Measurements from ENCODE around the gene GAK. TPM values are rescaled to one million over a fixed set of nuclear protein-coding genes. Genes with fewer than 3 reads are reported as not detected.

Gene GAK
- total and polyA plus RNA-seq, 4 donors: 41.8 to 78.8 (median 61.1) TPM

GRCh38 chr4:893276-893994, 38.7 kb downstream of the GAK start:
- H3K4me3 ChIP-seq (ENCODE audit: low read depth, low read length): no peak overlapping the region
- H3K27ac ChIP-seq (ENCODE audit: low read depth, low read length): no peak overlapping the region
- 94% methylated on average over 34 of the region's 41 CpGs for WGBS (ENCODE audit: insufficient coverage)
- H3K4me1 ChIP-seq (ENCODE audit: control insufficient read depth, insufficient read depth, low read length): peaks cover 4% of the 10 kb centered on the region
- peaks cover 96% of the 10 kb centered on the region for H3K36me3 ChIP-seq (ENCODE audit: control insufficient read depth, insufficient read depth, low read length)
- no peaks in the 10 kb centered on the region for H3K27me3 ChIP-seq (ENCODE audit: control insufficient read depth, insufficient read depth, low read length)
- H3K9me3 ChIP-seq (ENCODE audit: control insufficient read depth, insufficient read depth, low read length): no peaks in the 10 kb centered on the region
- DNase-seq (ENCODE audit: low read depth in 4 of 6, low spot score in 6 of 6): no peak

GRCh38 chr4:892780-893179, 39.3 kb downstream of the GAK start:
- no peak for DNase-seq (ENCODE audit: low read depth in 4 of 6, low spot score in 6 of 6)
- WGBS (ENCODE audit: insufficient coverage): 96% methylated on average over 7 of the region's 10 CpGs
- no peaks in the 10 kb centered on the region for H3K27me3 ChIP-seq (ENCODE audit: control insufficient read depth, insufficient read depth, low read length)
- H3K9me3 ChIP-seq (ENCODE audit: control insufficient read depth, insufficient read depth, low read length): no peaks in the 10 kb centered on the region
- no peak overlapping the region for H3K4me3 ChIP-seq (ENCODE audit: low read depth, low read length)
- H3K36me3 ChIP-seq (ENCODE audit: control insufficient read depth, insufficient read depth, low read length): peaks cover 96% of the 10 kb centered on the region
- H3K4me1 ChIP-seq (ENCODE audit: control insufficient read depth, insufficient read depth, low read length): peaks cover 2% of the 10 kb centered on the region
- no peak overlapping the region for H3K27ac ChIP-seq (ENCODE audit: low read depth, low read length)

- Histone ChIP-seq H3K4me1 (ENCODE audit: control insufficient read depth, insufficient read depth, low read length) (no peaks in the 10 kb centered on the region), H3K27me3 (ENCODE audit: control insufficient read depth, insufficient read depth, low read length) (no peaks in the 10 kb centered on the region), H3K27ac (ENCODE audit: low read depth, low read length) (no peak overlapping the region), H3K9me3 (ENCODE audit: control insufficient read depth, insufficient read depth, low read length) (no peaks in the 10 kb centered on the region), H3K4me3 (ENCODE audit: low read depth, low read length) (no peak overlapping the region), H3K36me3 (ENCODE audit: control insufficient read depth, insufficient read depth, low read length) (peaks cover 96% of the 10 kb centered on the region)
- no peak for DNase-seq (ENCODE audit: low read depth in 4 of 6, low spot score in 6 of 6)
- 68% methylated on average over 9 of the region's 10 CpGs for WGBS (ENCODE audit: insufficient coverage)
These were observed 40.4 kb downstream of the GAK start for GRCh38 chr4:891747-892146.

GRCh38 chr4:890036-890695, 42.0 kb downstream of the GAK start:
- Histone ChIP-seq H3K27ac (ENCODE audit: low read depth, low read length) (no peak overlapping the region), H3K4me3 (ENCODE audit: low read depth, low read length) (no peak overlapping the region), H3K27me3 (ENCODE audit: control insufficient read depth, insufficient read depth, low read length) (no peaks in the 10 kb centered on the region), H3K9me3 (ENCODE audit: control insufficient read depth, insufficient read depth, low read length) (no peaks in the 10 kb centered on the region), H3K4me1 (ENCODE audit: control insufficient read depth, insufficient read depth, low read length) (no peaks in the 10 kb centered on the region), H3K36me3 (ENCODE audit: control insufficient read depth, insufficient read depth, low read length) (peaks cover 96% of the 10 kb centered on the region)
- DNase-seq (ENCODE audit: low read depth in 4 of 6, low spot score in 6 of 6): no peak
- WGBS (ENCODE audit: insufficient coverage): 90% methylated on average over 21 of the region's 22 CpGs

GRCh38 chr4:889516-889915, 42.6 kb downstream of the GAK start:
- WGBS (ENCODE audit: insufficient coverage): 96% methylated on average over 16 of the region's 16 CpGs
- no peaks in the 10 kb centered on the region for H3K4me1 ChIP-seq (ENCODE audit: control insufficient read depth, insufficient read depth, low read length)
- no peak overlapping the region for H3K27ac ChIP-seq (ENCODE audit: low read depth, low read length)
- DNase-seq (ENCODE audit: low read depth in 4 of 6, low spot score in 6 of 6): no peak
- H3K36me3 ChIP-seq (ENCODE audit: control insufficient read depth, insufficient read depth, low read length): peaks cover 98% of the 10 kb centered on the region
- H3K27me3 ChIP-seq (ENCODE audit: control insufficient read depth, insufficient read depth, low read length): no peaks in the 10 kb centered on the region
- H3K4me3 ChIP-seq (ENCODE audit: low read depth, low read length): no peak overlapping the region
- H3K9me3 ChIP-seq (ENCODE audit: control insufficient read depth, insufficient read depth, low read length): no peaks in the 10 kb centered on the region

GRCh38 chr4:888029-888428, 44.1 kb downstream of the GAK start:
- Histone ChIP-seq H3K4me3 (ENCODE audit: low read depth, low read length) (no peak overlapping the region), H3K36me3 (ENCODE audit: control insufficient read depth, insufficient read depth, low read length) (peaks cover 98% of the 10 kb centered on the region), H3K9me3 (ENCODE audit: control insufficient read depth, insufficient read depth, low read length) (no peaks in the 10 kb centered on the region), H3K4me1 (ENCODE audit: control insufficient read depth, insufficient read depth, low read length) (no peaks in the 10 kb centered on the region), H3K27ac (ENCODE audit: low read depth, low read length) (no peak overlapping the region), H3K27me3 (ENCODE audit: control insufficient read depth, insufficient read depth, low read length) (no peaks in the 10 kb centered on the region)
- WGBS (ENCODE audit: insufficient coverage): 97% methylated on average over 19 of the region's 23 CpGs
- DNase-seq (ENCODE audit: low read depth in 4 of 6, low spot score in 6 of 6): no peak

GRCh38 chr4:887034-887763, 44.9 kb downstream of the GAK start:
- Histone ChIP-seq H3K27me3 (ENCODE audit: control insufficient read depth, insufficient read depth, low read length) (no peaks in the 10 kb centered on the region), H3K9me3 (ENCODE audit: control insufficient read depth, insufficient read depth, low read length) (no peaks in the 10 kb centered on the region), H3K4me1 (ENCODE audit: control insufficient read depth, insufficient read depth, low read length) (no peaks in the 10 kb centered on the region), H3K27ac (ENCODE audit: low read depth, low read length) (no peak overlapping the region), H3K4me3 (ENCODE audit: low read depth, low read length) (no peak overlapping the region), H3K36me3 (ENCODE audit: control insufficient read depth, insufficient read depth, low read length) (peaks cover 98% of the 10 kb centered on the region)
- no peak for DNase-seq (ENCODE audit: low read depth in 4 of 6, low spot score in 6 of 6)
- WGBS (ENCODE audit: insufficient coverage): 97% methylated on average over 63 of the region's 63 CpGs

- no peak overlapping the region for H3K27ac ChIP-seq (ENCODE audit: low read depth, low read length)
- H3K9me3 ChIP-seq (ENCODE audit: control insufficient read depth, insufficient read depth, low read length): no peaks in the 10 kb centered on the region
- no peak overlapping the region for H3K4me3 ChIP-seq (ENCODE audit: low read depth, low read length)
- 90% methylated on average over 9 of the region's 9 CpGs for WGBS (ENCODE audit: insufficient coverage)
- no peaks in the 10 kb centered on the region for H3K27me3 ChIP-seq (ENCODE audit: control insufficient read depth, insufficient read depth, low read length)
- H3K36me3 ChIP-seq (ENCODE audit: control insufficient read depth, insufficient read depth, low read length): peaks cover 98% of the 10 kb centered on the region
- no peak for DNase-seq (ENCODE audit: low read depth in 4 of 6, low spot score in 6 of 6)
- H3K4me1 ChIP-seq (ENCODE audit: control insufficient read depth, insufficient read depth, low read length): no peaks in the 10 kb centered on the region
These were observed 45.9 kb downstream of the GAK start for GRCh38 chr4:886244-886643.

GRCh38 chr4:885353-885752, 46.8 kb downstream of the GAK start:
- no peak for DNase-seq (ENCODE audit: low read depth in 4 of 6, low spot score in 6 of 6)
- no peaks in the 10 kb centered on the region for H3K27me3 ChIP-seq (ENCODE audit: control insufficient read depth, insufficient read depth, low read length)
- no peaks in the 10 kb centered on the region for H3K4me1 ChIP-seq (ENCODE audit: control insufficient read depth, insufficient read depth, low read length)
- no peak overlapping the region for H3K27ac ChIP-seq (ENCODE audit: low read depth, low read length)
- H3K36me3 ChIP-seq (ENCODE audit: control insufficient read depth, insufficient read depth, low read length): peaks cover 100% of the 10 kb centered on the region
- 98% methylated on average over 6 of the region's 10 CpGs for WGBS (ENCODE audit: insufficient coverage)
- no peak overlapping the region for H3K4me3 ChIP-seq (ENCODE audit: low read depth, low read length)
- H3K9me3 ChIP-seq (ENCODE audit: control insufficient read depth, insufficient read depth, low read length): no peaks in the 10 kb centered on the region

Data from spinal cord (tissue), 10 donors.